PC-3 (cell line): Measurements from ENCODE around the gene ANAPC16. TPM values are rescaled to one million over a fixed set of nuclear protein-coding genes. Genes with fewer than 3 reads are reported as not detected.

ENCODE experiments used
- ATAC-seq: fragments of 200-7000 bp; cut with Tn5 transposase; 2 replicates; pipeline ENCODE4 v1.9.1; 2020; ENCODE audit warnings: mild to moderate bottlenecking, moderate library complexity
- BruUV-seq: library from RNA; stranded (reverse); fragments of 400-500 nt; replicated peaks from 2 replicates; lab custom pipeline; 2021; lab: Mats Ljungman, UMichigan
- CTCF ChIA-PET: fragments of 300-600 bp; sonication (Branson Sonifier 250); formaldehyde crosslinking; loops from one replicate; lab custom pipeline; 2022; ENCODE audit warnings: antibody characterized with exemption; lab: Charles Lee
- POLR2A ChIA-PET: fragments of 300-600 bp; sonication (Branson Sonifier 250); formaldehyde crosslinking; loops from one replicate; lab custom pipeline; 2022; ENCODE audit warnings: antibody characterized with exemption; ENCODE audit not compliant: unreplicated experiment; lab: Charles Lee
- DNase-seq: peaks from one replicate; pipeline ENCODE4 v3.0.0-alpha.2; 2015
- H2AFZ ChIP-seq: fragments of 300-600 bp; sonication (generic); 2 replicates; pipeline ENCODE4 v1.6.0; 2016; ENCODE audit warnings: antibody characterized with exemption, low read length
- H3F3A ChIP-seq: fragments of 300-600 bp; sonication (generic); one replicate; pipeline ENCODE4 v1.6.0; 2017; ENCODE audit warnings: antibody characterized with exemption, low read length, control low read depth, mild to moderate bottlenecking; ENCODE audit not compliant: unreplicated experiment
- H3K27ac ChIP-seq: fragments of 300-600 bp; sonication (generic); 2 replicates; pipeline ENCODE4 v1.5.1; 2016; ENCODE audit warnings: mild to moderate bottlenecking, low read length
- H3K27me3 ChIP-seq: fragments of 300-600 bp; sonication (generic); 2 replicates; pipeline ENCODE4 v1.6.1; 2016; ENCODE audit warnings: low read length, mixed read lengths
- H3K36me3 ChIP-seq: fragments of 300-600 bp; sonication (generic); 2 replicates; pipeline ENCODE4 v1.6.1; 2016; ENCODE audit warnings: low read depth, mixed run types, low read length, mixed read lengths
- H3K4me1 ChIP-seq: fragments of 300-600 bp; sonication (generic); 2 replicates; pipeline ENCODE4 v1.5.1; 2016; ENCODE audit warnings: low read length; ENCODE audit not compliant: insufficient read depth
- H3K4me2 ChIP-seq: fragments of 300-600 bp; sonication (generic); 2 replicates; pipeline ENCODE4 v1.6.0; 2016; ENCODE audit warnings: low read length
- H3K4me3 ChIP-seq: fragments of 300-600 bp; sonication (generic); 2 replicates; pipeline ENCODE4 v1.5.1; 2016; ENCODE audit warnings: mild to moderate bottlenecking, low read length, mixed read lengths
- H3K79me2 ChIP-seq: fragments of 300-600 bp; sonication (generic); 2 replicates; pipeline ENCODE4 v1.6.1; 2017; ENCODE audit warnings: low read length, mixed read lengths
- H3K9ac ChIP-seq: fragments of 300-600 bp; sonication (generic); 2 replicates; pipeline ENCODE4 v1.6.0; 2016; ENCODE audit warnings: mild to moderate bottlenecking, low read length
- H3K9me2 ChIP-seq: fragments of 300-600 bp; sonication (generic); replicated peaks from 2 replicates; pipeline ENCODE4 v1.6.1; 2016; ENCODE audit warnings: mixed run types, low read length, mixed read lengths
- H3K9me3 ChIP-seq: fragments of 300-600 bp; sonication (generic); 2 replicates; pipeline ENCODE4 v1.6.1; 2016; ENCODE audit warnings: low read length, mixed read lengths
- H4K20me1 ChIP-seq: fragments of 300-600 bp; sonication (generic); 2 replicates; pipeline ENCODE4 v1.6.1; 2016; ENCODE audit warnings: low read length, mixed read lengths
- CTCF ChIP-seq: fragments of 300-600 bp; sonication (generic); conservative IDR thresholded peaks from 2 replicates; pipeline ENCODE4 v1.5.1; 2017; ENCODE audit warnings: antibody characterized with exemption, low read depth, mild to moderate bottlenecking, low read length
- EZH2 ChIP-seq: fragments of 300-600 bp; sonication (generic); IDR thresholded peaks from one replicate; pipeline ENCODE4 v1.6.1; 2017; ENCODE audit warnings: antibody characterized with exemption, mild to moderate bottlenecking, low read length; ENCODE audit not compliant: unreplicated experiment
- EZH2phosphoT487 ChIP-seq: fragments of 300-600 bp; sonication (generic); IDR thresholded peaks from 2 replicates; pipeline ENCODE4 v1.6.1; 2018; ENCODE audit warnings: mild to moderate bottlenecking, antibody characterized with exemption, low read length, borderline replicate concordance
- intact Hi-C: fragments of 100-400 bp; cut with micrococcal nuclease; formaldehyde crosslinking; loops from 2 replicates; pipeline ENCODE4 v1.9.0; 2023
- total RNA-seq: library from RNA; depleted of rRNA; stranded (reverse); fragments of >200 nt; gene quantifications from 2 replicates; pipeline ENCODE4 v1.2.3, GENCODE V29; 2014

Gene ANAPC16
- total RNA-seq, 1 experiment from 2014 or later = 23.9 TPM

GRCh38 chr10:72204296-72204695 lies 11.5 kb upstream of the ANAPC16 start:
- Histone ChIP-seq H3F3A (no peaks in the 10 kb centered on the region), H3K36me3 (no peaks in the 10 kb centered on the region), H3K9me3 (no peaks in the 10 kb centered on the region), H4K20me1 (no peaks in the 10 kb centered on the region), H3K27me3 (no peaks in the 10 kb centered on the region), H3K9me2 (no peaks in the 10 kb centered on the region), H3K9ac (no peak overlapping the region), H3K79me2 (no peaks in the 10 kb centered on the region), H3K4me3 (no peak overlapping the region), H3K4me1 (no peaks in the 10 kb centered on the region), H3K4me2 (no peak overlapping the region), H3K27ac (no peak overlapping the region), H2AFZ (no peak overlapping the region)
- no peak for ATAC-seq
- no peak for DNase-seq
- BruUV-seq = no TSS peak
- TF ChIP-seq EZH2phosphoT487 = no peak
- no peak for TF ChIP-seq CTCF
- TF ChIP-seq EZH2 = no peak
- ChIA-PET POLR2A (interaction anchor here (0.6 kb wide), 1 partner anchor 90 kb away, joined by 4 read pairs; no protein-coding TSS in a partner anchor), CTCF (no interaction called here)
- intact Hi-C loops = no loop called here

GRCh38 chr10:72204724-72205123 lies 11.1 kb upstream of the ANAPC16 start:
- ATAC-seq = no peak

More at GRCh38 chr10:72204724-72205123, 11.1 kb upstream of the ANAPC16 start:
- TF ChIP-seq CTCF (no peak), EZH2 (no peak), EZH2phosphoT487 (no peak)
- H3K9ac ChIP-seq = no peak overlapping the region
- ChIA-PET CTCF (no interaction called here), POLR2A (interaction anchor here (0.6 kb wide), 1 partner anchor 91 kb away, joined by 4 read pairs; no protein-coding TSS in a partner anchor)
- no peak for DNase-seq
- no peak overlapping the region for H2AFZ ChIP-seq
- H3K27ac ChIP-seq = no peak overlapping the region
- no peaks in the 10 kb centered on the region for H3K79me2 ChIP-seq
- no peaks in the 10 kb centered on the region for H3K9me3 ChIP-seq
- BruUV-seq = no TSS peak
- H3K9me2 ChIP-seq = no peaks in the 10 kb centered on the region
- H3K4me2 ChIP-seq = no peak overlapping the region
- intact Hi-C loops = no loop called here
- H3K4me1 ChIP-seq = no peaks in the 10 kb centered on the region
- H3K36me3 ChIP-seq = no peaks in the 10 kb centered on the region
- H3K27me3 ChIP-seq = no peaks in the 10 kb centered on the region
- no peaks in the 10 kb centered on the region for H4K20me1 ChIP-seq
- H3F3A ChIP-seq = no peaks in the 10 kb centered on the region
- H3K4me3 ChIP-seq = no peak overlapping the region
